Measurements from ENCODE around the gene ZNF862. TPM values are rescaled to one million over a fixed set of nuclear protein-coding genes. Genes with fewer than 3 reads are reported as not detected.

Gene ZNF862
- total and polyA plus RNA-seq, 2 donors (not counting 3 experiments of a cell fraction or from before 2014, with no cell fraction given), result 10.8 to 14.7 TPM

DNA sequence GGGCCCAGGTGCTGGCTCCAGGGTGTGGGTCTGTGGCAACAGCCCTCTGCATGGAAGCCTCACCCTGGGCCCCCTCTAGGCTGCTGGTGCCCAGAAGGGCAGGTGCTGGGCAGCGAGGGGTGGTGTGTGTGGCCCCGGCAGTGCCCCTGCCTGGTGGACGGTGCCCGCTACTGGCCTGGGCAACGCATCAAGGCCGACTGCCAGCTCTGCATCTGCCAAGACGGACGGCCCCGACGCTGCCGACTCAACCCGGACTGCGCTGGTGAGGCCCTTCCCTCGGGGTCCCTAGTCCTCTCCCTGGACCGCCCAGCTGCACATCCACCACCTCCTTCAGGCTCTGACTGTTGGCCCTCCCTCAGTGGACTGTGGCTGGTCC lies 46.0 kb upstream of the ZNF862 start:
- dilution Hi-C loops (cut with MboI; ENCODE audit: extremely low pct_ligation_motif_present, low sequenced_read_pairs) (no loop called here), intact Hi-C loops (cut with micrococcal nuclease) (no loop called here)
- no peaks in the 10 kb centered on the region for H3K9me3 ChIP-seq (replicated peaks; ENCODE audit: control insufficient read depth, insufficient read depth, low read length)
- no TSS peak for BruUV-seq (replicated peaks)
- H3K27me3 ChIP-seq (ENCODE audit: control insufficient read depth in 2 of 2, insufficient read depth in 2 of 2, low read length in 2 of 2), result peaks cover 4 to 8% of the 10 kb centered on the region in 2 experiments
- ChIA-PET POLR2A (no interaction called here), CTCF (no interaction called here)
- no peak overlapping the region for H3K4me3 ChIP-seq (replicated peaks in 1 of 3; ENCODE audit: insufficient read depth in 1 of 3, low read depth in 1 of 3, low read length in 3 of 3)
- no peaks in the 10 kb centered on the region for H3K4me1 ChIP-seq (ENCODE audit: control insufficient read depth, extremely low read depth, insufficient read depth, low read length)
- H3K27ac ChIP-seq (ENCODE audit: insufficient read depth, low read depth, low read length), result no peak overlapping the region
- no peak overlapping the region for H3K4me2 ChIP-seq (ENCODE audit: insufficient read depth, low read length)
- no peak overlapping the region for H3K9ac ChIP-seq (replicated peaks; ENCODE audit: extremely low read depth, insufficient read depth, low read length)
- H3K36me3 ChIP-seq (ENCODE audit: control insufficient read depth in 2 of 2, extremely low read depth in 1 of 2, insufficient read depth in 2 of 2, low read length in 2 of 2), result no peaks in the 10 kb centered on the region
- H4K20me1 ChIP-seq (replicated peaks; ENCODE audit: control insufficient read depth, extremely low read depth, insufficient read depth, low read length), result no peaks in the 10 kb centered on the region
- no peak for FAIRE-seq
- no peaks in the 10 kb centered on the region for H3K9me1 ChIP-seq (replicated peaks; ENCODE audit: control insufficient read depth, extremely low read depth, insufficient read depth, low read length)
- no peak overlapping the region for H2AFZ ChIP-seq (ENCODE audit: low read depth, low read length)
- no peaks in the 10 kb centered on the region for H3K79me2 ChIP-seq (ENCODE audit: control insufficient read depth, insufficient read depth, low read length)
- TF ChIP-seq JUN (IDR thresholded peaks at IDR 0.05; ENCODE audit: borderline replicate concordance, insufficient read depth, insufficient read length, low read depth), result no peak
- no peak for TF ChIP-seq POLR2A (IDR thresholded peaks at IDR 0.05; ENCODE audit: low read depth, low read length)
- no peak for DNase-seq (ENCODE audit: low read depth, low spot score)

DNA sequence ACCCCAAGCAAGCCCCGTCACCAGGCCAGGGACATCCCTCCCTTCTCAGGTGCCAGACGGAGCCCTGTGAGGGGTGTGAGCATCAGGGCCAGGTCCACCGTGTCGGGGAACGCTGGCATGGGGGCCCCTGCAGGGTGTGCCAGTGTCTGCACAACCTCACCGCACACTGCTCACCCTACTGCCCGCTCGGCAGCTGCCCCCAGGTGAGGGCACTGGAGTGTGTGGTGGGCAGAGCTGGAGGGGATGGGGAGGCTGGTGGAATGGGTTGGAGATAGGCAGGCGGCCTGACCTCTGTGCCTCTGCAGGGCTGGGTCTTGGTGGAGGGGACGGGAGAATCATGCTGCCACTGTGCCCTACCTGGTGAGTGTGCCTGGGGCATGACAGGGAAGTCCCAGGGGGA lies 44.9 kb upstream of the ZNF862 start:
- no peak overlapping the region for H3K4me3 ChIP-seq (replicated peaks in 1 of 3; ENCODE audit: insufficient read depth in 1 of 3, low read depth in 1 of 3, low read length in 3 of 3)
- FAIRE-seq (no peak), DNase-seq (ENCODE audit: low read depth, low spot score) (no peak)
- H3K4me1 ChIP-seq (ENCODE audit: control insufficient read depth, extremely low read depth, insufficient read depth, low read length), result no peaks in the 10 kb centered on the region
- no peak overlapping the region for H3K9ac ChIP-seq (replicated peaks; ENCODE audit: extremely low read depth, insufficient read depth, low read length)
- no peaks in the 10 kb centered on the region for H3K79me2 ChIP-seq (ENCODE audit: control insufficient read depth, insufficient read depth, low read length)
- H4K20me1 ChIP-seq (replicated peaks; ENCODE audit: control insufficient read depth, extremely low read depth, insufficient read depth, low read length), result no peaks in the 10 kb centered on the region
- no peak overlapping the region for H2AFZ ChIP-seq (ENCODE audit: low read depth, low read length)
- intact Hi-C loops (cut with micrococcal nuclease), result no loop called here
- H3K9me3 ChIP-seq (replicated peaks; ENCODE audit: control insufficient read depth, insufficient read depth, low read length), result no peaks in the 10 kb centered on the region
- H3K36me3 ChIP-seq (ENCODE audit: control insufficient read depth in 2 of 2, extremely low read depth in 1 of 2, insufficient read depth in 2 of 2, low read length in 2 of 2), result no peaks in the 10 kb centered on the region
- H3K27ac ChIP-seq (ENCODE audit: insufficient read depth, low read depth, low read length), result no peak overlapping the region
- no peak overlapping the region for H3K4me2 ChIP-seq (ENCODE audit: insufficient read depth, low read length)
- dilution Hi-C loops (cut with MboI; ENCODE audit: extremely low pct_ligation_motif_present, low sequenced_read_pairs), result no loop called here
- CTCF ChIA-PET, result no interaction called here
- POLR2A ChIA-PET, result no interaction called here
- no TSS peak for BruUV-seq (replicated peaks)
- no peaks in the 10 kb centered on the region for H3K9me1 ChIP-seq (replicated peaks; ENCODE audit: control insufficient read depth, extremely low read depth, insufficient read depth, low read length)
- TF ChIP-seq, protein P1, sequence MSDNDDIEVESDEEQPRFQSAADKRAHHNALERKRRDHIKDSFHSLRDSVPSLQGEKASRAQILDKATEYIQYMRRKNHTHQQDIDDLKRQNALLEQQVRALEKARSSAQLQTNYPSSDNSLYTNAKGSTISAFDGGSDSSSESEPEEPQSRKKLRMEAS (IDR thresholded peaks at IDR 0.05; ENCODE audit: insufficient read depth, insufficient read length), result no peak
- TF ChIP-seq JUN (IDR thresholded peaks at IDR 0.05; ENCODE audit: borderline replicate concordance, insufficient read depth, insufficient read length, low read depth) (no peak), FOS (IDR thresholded peaks at IDR 0.05; ENCODE audit: borderline replicate concordance, insufficient read depth, low read length) (no peak), POLR2A (IDR thresholded peaks at IDR 0.05; ENCODE audit: low read depth, low read length) (no peak), GATA2 (IDR thresholded peaks at IDR 0.05; ENCODE audit: insufficient read depth, insufficient read length, low read depth, low read length) (no peak), POLR2AphosphoS5 (IDR thresholded peaks at IDR 0.05; ENCODE audit: insufficient read depth, low read depth, low read length) (no peak), EZH2 (IDR thresholded peaks at IDR 0.05; ENCODE audit: borderline replicate concordance, low read depth, low read length, severe bottlenecking) (no peak), MYC (IDR thresholded peaks at IDR 0.05; ENCODE audit: low read depth, low read length) (no peak)
- TF ChIP-seq, protein P2, sequence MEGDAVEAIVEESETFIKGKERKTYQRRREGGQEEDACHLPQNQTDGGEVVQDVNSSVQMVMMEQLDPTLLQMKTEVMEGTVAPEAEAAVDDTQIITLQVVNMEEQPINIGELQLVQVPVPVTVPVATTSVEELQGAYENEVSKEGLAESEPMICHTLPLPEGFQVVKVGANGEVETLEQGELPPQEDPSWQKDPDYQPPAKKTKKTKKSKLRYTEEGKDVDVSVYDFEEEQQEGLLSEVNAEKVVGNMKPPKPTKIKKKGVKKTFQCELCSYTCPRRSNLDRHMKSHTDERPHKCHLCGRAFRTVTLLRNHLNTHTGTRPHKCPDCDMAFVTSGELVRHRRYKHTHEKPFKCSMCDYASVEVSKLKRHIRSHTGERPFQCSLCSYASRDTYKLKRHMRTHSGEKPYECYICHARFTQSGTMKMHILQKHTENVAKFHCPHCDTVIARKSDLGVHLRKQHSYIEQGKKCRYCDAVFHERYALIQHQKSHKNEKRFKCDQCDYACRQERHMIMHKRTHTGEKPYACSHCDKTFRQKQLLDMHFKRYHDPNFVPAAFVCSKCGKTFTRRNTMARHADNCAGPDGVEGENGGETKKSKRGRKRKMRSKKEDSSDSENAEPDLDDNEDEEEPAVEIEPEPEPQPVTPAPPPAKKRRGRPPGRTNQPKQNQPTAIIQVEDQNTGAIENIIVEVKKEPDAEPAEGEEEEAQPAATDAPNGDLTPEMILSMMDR (IDR thresholded peaks at IDR 0.05; ENCODE audit: extremely low read depth in 1 of 2, insufficient read depth in 1 of 2, low read depth in 1 of 2, low read length in 2 of 2), result no peak
- H3K27me3 ChIP-seq (ENCODE audit: control insufficient read depth in 2 of 2, insufficient read depth in 2 of 2, low read length in 2 of 2), result peaks cover 4 to 8% of the 10 kb centered on the region in 2 experiments

Data from endothelial cell of umbilical vein (primary cell).